HG03095 (cell line): ENCODE measurements around the gene COL23A1.

Experiments
- ATAC-seq: cut with Tn5 transposase; IDR thresholded peaks from one replicate; pipeline ENCODE4 v1.9.1; 2021; ENCODE audit warnings: moderate library complexity; ENCODE audit not compliant: unreplicated experiment

Gene COL23A1

DNA sequence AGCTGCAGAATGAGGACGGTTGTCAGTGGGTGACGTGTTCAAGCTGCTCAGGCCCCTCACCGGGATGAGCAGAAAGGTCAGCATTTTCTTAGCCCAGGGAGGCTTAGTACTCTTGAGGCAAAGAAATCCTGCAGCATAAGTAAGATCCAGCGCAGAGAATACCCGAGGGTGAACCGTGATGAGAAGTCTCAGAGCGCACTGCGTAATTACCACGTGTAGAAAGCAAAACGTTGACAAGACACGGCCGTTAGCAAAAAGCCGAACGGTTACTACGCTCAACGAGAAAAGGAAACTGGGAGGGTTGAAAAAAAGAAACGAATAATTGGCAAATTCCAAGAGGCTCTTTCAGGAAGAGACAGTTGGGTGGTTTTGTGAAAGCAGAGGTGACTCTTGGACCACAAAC is 104.0 kb downstream of the COL23A1 start:
- ATAC-seq: no peak

DNA sequence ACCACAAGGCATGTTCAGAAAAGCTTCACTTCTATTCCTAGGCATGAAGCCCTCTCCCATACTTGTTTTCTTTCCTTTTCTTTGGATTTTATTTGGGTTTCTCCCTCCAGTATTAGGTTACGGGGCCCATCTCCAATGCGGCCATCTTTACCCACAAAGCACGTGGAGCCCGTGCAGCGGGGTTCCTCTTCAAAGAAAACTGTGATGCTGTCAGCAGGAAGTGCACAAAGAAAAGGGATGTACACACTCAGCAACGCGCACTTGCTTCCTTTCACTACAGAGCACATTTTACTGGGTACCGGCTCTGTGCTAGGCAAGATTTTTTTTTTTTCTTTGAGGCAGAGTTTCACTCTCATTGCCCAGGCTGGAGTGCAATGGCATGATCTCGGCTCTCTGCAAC is 106.6 kb downstream of the COL23A1 start:
- no peak for ATAC-seq

DNA sequence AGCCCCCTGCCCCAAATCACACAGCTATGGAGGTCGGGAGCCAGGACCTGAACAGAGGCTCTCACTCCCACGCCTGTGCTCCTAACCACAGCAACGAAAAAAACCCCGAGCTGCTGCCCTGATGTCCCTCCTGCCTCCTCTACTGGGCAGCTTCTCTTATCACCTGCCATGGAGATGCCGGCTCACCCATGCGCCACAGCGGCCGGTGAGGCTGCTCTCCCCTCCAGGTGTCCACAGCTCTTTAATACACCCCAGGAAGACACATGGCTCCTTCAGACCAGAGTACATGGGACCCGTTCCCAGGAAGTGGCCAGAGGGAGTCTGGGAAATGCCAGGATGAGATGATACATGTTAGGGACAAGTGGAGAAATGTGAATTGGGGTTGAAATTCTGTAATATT is 110.9 kb downstream of the COL23A1 start:
- no peak for ATAC-seq

DNA sequence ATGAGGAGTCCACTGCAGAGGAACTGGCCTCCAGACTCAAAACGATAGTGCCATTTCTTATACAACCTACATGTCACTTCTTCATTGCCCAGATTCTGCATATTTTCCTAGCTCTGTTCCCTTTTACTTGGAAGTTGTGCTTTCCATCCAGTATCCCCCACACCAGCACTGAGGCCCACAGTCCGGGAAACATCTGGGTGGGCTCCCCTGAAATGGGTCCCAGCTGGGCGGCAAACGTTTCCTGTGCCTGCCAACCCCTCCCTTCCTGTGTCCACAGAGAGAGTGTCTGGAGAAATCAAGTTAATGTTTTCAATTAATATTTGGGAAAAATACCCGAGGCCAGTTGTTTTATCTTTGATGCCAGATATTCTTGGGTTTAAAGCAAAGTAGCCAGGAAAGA is 111.8 kb downstream of the COL23A1 start:
- ATAC-seq: no peak

DNA sequence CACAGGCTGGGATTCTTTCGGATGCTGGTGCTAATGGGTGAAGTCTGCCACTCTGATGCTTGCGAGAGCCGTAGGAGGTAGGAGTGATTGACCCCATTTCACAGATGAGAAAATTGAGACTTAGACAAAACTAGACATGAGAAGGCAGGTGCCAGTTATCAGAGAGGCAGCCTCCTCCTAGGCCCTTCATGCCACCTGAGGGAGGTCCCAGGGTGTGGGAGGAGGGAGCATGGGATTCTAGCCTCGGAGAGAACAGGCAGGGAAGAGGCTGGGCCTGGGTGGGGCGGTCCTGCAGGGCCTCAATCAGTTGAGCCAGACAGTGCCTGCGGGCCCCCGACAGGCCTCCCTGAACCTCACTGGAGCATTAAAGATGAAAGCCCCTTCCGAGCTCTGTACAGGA is 112.4 kb downstream of the COL23A1 start:
- no peak for ATAC-seq

DNA sequence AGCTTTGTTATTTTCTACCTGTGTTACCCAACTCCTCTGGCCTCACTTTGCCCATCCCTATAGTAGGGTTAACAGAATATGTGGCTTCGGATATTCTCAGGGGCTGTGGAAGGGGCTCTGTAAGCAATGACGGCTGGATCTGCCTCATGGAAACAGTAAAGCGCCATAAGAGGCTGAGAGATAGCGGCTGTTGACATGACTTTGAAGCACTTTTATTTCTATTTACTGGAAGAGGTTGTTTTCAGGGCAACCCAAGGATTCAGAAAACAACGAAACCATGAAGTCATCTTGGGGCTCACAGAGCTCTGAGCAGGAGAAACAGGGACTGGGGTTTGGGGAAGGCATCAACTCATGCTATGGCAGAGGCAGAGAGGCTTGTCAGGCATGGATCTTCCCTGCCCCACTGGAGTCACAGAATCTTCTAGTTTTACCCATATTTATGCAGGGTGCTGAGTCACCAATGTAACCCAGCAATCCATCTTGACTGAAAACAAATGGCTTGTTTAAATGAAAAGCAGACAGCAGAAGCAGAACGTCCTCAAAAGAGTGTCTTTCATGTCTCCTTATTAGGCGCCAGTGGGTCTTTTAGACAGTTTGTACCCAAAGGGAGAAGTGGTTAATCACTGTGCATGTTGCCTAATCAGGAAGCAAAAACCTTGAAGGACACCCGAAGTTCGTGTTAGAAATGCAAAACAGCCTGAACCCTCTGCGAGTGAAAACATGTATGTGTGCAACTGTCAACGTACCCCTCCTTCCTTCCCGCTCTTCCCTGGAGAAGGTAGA is 113.0 kb downstream of the COL23A1 start:
- ATAC-seq: no peak

DNA sequence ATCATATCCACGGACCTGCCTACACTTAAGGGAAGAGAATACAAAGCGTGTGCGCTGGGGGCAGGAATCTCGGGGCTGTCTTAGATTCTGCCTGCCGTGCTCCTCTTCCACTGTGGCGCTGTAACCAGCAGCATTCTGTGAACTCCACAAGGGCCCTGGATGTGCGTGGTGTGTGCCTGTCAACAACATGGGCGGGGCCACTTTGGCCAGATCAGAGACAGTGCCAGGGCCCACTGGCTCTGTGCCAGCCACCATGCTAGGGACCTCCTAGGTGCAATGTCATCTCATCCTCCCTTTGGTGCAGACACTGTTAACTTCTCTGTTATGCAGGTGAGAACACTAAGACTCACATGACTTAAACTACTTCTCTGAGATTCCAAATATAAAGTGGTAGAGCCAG is 113.7 kb downstream of the COL23A1 start:
- ATAC-seq: no peak

DNA sequence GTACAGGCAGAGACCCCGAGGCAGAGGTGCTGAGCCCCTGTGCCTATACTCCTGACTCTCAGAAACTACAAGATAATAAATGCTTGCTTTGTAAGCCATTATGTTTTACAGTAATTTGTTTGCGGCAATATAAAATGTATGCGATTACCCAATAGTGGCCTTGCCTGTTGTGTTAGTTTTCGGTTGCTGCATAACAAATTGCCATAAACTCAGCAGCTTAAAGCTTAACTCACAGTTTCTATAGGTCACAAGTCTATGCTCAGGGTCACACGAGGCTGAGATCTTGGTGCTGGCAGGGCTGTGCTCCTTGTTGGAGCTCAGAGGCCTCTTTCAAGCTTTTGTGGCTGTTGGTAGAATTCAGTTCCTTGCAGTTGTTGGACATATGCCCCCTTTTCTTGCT is 114.8 kb downstream of the COL23A1 start:
- ATAC-seq: no peak

DNA sequence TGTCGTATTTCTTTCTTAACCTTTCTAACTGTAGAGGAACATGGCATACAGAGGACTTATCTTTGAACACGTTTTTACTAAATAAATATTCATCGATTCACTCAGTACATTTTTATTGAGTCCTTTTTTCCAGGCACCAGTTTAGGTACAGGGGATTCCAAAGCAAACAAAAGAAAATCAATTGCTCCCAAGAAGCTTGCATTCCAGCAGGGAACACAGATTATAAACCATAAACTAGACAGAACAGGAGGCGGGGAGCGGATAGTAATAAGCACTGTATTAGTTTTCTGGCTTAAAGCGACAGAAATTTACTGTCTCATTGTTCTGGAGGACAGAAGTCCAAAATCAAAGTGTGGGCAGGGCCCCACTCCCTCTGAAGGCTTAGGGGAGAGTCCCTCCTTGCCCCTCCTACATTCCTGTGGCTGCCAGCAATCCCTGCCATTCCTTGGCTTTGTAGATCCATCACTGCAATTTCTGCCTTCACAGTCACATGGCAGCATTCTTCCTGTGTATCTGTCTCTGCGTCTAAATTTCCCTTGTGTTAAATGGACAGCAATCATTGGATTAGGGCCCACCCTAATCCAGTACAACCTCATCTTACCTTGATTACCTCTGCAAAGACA is 115.5 kb downstream of the COL23A1 start:
- no peak for ATAC-seq

DNA sequence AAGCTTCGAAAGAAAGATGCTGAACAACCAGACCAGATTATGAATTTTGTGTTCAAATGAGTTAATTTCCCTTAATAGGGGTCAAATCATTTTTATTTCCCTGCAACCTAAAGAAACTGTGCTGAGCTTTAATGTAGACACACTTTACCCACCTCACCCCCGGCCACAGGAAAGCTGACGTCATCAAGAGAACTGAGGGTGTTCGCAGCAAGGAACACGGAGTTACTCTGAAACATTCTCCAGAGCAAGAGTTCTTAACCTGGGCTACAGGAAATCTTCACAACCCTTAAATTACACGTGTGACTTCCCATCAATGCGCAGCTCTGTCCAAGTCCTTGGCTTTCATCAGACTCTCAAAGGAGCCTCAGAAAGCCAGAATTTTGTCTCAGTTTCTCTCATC is 116.3 kb downstream of the COL23A1 start:
- ATAC-seq: no peak

DNA sequence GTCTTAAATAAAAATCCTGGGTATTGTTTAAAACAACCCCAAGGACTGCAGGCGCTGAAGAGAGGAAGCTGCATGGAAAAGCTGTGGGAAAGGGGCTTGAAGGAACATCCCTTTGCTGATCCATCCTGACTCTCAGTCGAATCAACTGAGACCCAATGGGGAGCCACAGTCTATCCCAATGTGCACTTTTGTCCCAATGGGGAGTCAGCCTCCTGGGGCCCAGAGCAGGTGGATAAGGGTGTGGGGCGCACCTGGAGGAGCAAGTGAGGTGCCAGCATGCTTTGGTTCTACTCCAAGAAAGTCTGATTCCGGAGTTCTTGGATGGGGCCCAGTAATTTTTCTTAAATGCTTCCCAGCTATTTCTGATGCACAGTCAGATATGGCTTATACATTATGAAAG is 118.1 kb downstream of the COL23A1 start:
- no peak for ATAC-seq

DNA sequence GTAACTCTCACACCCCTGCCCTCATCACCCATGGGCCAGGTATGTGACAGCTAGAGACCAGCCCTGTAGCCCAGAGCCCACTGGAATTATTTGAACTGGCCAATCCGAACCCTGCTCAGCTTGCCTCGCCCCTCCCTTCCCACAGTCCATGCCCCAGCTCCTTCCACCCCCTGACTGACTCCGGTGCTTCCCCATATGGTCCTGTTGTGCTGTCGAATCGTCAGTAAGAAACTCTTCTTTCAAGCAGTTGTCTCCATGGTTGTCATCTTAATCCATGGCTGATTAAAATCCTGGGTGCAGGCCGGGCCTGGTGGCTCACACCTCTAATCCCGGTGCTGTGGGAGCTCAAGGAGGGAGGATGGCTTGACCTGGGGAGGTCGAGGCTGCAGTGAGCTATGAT is 118.5 kb downstream of the COL23A1 start:
- no peak for ATAC-seq

DNA sequence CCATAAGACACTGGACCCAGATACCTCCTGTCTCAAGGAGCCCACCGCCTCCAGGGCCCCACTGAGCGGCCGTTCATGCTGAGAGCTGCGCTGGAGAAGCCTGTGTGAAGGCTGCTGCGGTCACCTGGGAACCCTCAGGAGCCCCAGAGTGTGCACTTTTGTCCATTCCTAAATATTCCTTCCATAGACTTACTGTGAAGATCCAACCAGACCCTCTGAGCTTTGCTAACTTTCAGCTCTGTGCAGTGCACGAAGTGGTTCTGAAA is 119.5 kb downstream of the COL23A1 start:
- no peak for ATAC-seq

DNA sequence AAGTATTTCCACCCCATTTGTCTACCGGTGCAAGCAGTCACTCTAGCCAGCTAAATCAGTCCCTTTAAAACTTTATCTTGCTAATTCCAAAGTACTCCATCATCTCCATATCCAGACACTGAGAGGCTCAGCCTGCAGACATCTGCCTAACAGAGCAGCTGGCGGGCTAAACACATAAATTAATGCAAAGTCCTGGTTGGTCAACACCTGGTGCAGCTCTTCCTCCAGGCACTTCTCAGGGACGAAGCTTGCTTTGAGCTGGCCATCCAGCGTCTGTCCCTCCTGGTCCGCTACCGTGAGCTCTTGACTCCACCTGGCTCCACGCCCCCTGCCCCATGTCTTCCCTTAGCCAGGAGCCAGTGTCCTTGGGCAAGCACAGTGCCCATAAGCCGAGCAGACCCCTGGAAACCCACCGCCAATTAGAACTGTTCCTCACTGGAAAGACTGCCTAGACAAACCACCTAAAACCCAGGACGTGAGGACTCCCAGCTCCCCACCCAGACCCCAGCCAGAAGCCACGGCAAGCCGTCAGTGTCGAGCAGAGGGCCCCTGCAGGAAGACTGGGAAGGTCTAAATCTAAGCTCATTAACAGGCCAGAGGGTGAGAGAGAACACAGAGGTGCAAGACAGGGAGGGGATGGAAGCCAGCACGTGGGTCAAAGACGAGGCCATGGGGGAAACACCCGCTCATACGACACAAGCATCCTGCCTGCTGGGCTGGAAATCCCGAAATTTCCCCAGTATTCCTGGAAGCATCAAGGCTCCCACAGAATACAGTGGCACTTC is 120.0 kb downstream of the COL23A1 start:
- ATAC-seq: no peak

DNA sequence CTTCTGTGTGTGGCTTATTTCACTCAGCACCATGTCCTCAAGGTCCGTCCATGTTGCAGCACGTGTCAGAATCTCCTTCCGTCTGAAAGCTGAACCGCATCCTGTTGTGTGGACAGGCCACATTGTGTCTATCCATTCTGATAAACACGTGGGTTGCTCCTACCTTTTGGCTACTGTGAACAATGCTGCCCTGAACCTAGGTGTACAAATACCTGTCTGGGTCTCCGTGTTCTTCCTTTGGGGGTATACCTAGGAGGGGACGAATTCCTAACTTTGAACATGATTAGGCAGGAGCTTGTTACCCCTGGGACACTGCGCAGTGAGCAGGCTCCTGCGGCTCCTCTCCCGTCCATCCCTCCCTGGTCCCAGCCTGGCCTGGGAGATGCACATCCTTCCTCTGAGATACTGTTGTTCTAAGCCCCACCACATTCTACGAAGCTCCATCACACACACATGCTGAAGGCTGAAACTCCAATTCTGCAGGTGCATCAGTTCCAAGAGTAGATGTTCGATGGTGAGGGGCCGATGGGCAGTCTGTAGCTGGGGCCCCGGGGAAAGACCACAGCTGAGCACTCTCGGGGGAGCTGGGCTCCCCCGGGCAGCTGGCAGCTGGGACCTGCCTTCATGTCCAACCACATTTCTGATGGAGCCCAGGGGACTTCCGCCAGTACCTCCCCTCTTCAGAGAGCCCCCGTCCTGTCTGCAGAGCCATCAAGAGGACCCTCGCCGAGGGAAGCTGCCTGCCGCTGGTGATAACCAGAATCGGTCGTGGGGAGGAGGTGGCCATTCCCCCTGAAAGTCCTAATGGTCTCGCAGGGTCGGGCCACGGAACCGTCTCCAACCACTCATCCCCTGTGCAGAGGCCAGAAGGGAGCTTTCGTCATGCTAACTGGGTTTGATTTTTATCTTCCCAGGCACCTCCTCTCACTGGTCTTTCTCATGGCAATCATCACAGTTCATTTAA is 120.9 kb downstream of the COL23A1 start:
- ATAC-seq: no peak

DNA sequence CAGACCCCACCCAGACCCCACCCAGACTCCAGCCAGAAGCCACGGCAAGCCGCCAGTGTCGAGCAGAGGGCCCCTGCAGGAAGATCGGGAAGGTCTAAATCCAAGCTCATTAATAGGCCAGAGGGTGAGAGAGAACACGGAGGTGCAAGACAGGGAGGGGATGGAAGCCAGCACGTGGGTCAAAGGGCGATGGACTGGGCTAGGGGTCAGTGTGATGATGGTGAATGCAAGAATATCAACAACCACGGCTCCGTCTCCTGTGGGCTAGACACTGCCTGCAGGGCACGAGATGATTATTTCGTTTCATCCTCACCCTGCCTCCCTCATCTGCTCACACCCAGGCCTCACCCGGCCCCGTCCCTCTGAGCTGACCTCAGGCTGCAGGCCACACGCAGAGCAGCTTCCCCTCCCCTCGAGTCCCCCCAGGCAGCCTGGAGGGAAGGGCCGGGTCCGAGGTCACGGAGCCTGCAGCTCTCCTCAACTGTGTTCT is 122.0 kb downstream of the COL23A1 start:
- ATAC-seq: no peak

DNA sequence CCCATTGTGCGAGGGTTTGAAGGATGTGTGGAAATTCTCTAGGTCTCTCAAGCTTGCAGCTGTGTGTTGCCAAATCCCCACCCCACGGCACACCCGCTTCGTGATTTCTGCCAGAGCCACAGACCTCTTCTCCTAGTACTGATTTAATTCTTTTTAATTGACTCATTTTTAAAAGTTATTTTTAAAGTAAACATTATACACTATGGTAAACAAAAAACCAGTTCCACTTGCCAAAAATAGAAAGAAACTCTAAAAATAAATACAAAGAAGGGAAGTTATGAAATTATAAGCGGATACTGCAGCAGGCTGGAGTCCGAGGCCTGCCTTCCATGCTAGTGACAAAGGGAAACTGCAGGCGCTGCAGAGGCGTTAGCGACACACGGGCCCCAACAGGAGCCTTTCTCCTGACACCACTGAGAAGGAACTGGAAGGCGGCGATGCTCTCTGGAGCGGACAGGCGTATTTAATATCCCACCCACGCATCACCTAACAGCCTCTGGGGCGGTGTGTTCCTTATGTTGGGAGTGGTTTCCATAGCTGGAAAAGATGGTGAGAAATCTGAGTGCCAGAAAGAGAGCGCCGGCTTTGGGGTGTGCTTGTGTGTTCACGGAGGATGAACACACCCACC is 122.5 kb downstream of the COL23A1 start:
- ATAC-seq: no peak

DNA sequence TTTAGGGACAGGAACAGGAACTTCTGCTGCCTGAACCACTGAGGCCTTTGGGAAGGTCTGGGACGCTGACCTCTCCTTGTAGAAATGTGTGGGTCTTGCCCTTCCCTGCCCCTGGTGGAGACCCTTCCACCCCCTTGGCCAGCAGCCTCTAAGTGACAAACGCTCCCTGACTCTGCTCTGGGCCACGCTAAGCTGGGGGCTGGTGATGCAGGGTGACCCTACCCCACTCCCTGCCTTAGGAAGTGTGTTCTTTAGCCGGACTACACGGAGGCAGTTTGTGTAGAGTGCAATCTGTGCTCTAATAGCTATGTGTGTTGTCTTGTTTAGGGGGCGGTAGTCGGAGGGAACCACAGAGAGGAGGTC is 123.0 kb downstream of the COL23A1 start:
- ATAC-seq: no peak

DNA sequence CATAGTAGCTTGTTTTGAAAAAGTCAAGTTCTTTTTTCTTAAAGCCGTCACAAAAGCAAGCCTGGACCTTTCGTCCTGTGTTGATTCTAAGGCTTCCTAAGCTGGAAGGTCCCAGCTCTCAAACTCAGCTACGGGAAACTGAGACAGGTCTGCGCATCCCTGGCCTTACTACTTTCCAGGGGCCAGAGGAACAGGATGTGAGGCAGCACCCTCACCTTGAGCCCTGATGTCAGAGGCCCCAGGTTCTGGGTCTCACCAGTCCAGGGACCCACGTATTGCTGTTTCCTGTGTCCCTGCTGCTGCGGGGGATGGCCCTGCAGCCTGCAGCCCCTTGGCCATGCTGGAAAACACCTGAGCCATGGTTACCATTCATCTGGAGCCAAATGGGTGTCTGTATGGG is 123.9 kb downstream of the COL23A1 start:
- no peak for ATAC-seq

DNA sequence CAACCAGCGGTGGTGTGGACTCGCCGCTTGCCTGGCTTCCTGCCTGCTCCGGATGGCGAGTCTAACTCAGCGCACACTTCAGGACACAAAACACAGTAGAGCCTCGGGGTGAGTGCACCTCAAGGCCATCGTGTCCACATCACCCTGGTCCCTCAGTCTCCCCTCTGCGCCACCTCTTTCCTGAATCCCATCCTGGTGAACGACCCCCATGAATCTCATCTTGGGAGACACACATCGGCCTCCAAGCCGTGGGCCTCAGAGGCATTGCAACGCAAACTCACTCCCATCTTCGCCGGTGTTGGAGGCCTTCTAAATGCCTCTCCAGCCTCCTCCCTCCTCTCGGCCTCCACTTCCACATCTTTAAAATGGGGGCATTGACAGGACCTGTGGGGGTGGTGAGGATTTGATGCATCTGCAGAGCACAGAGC is 124.3 kb downstream of the COL23A1 start:
- no peak for ATAC-seq
